GM12872 (cell line): ENCODE results near the gene ABTB2.

Experiments
- TF ChIP-seq, protein P1 (sequence below): IDR thresholded peaks from 3 replicates; pipeline ENCODE4 v1.5.1; 2011; ENCODE audit warnings: low read depth, mild to moderate bottlenecking, low read length, moderate library complexity; ENCODE audit not compliant: insufficient read depth

Gene ABTB2

GRCh38 chr11:34333787-34334186 is 24.0 kb downstream of the ABTB2 start:
- TF ChIP-seq, protein P1, sequence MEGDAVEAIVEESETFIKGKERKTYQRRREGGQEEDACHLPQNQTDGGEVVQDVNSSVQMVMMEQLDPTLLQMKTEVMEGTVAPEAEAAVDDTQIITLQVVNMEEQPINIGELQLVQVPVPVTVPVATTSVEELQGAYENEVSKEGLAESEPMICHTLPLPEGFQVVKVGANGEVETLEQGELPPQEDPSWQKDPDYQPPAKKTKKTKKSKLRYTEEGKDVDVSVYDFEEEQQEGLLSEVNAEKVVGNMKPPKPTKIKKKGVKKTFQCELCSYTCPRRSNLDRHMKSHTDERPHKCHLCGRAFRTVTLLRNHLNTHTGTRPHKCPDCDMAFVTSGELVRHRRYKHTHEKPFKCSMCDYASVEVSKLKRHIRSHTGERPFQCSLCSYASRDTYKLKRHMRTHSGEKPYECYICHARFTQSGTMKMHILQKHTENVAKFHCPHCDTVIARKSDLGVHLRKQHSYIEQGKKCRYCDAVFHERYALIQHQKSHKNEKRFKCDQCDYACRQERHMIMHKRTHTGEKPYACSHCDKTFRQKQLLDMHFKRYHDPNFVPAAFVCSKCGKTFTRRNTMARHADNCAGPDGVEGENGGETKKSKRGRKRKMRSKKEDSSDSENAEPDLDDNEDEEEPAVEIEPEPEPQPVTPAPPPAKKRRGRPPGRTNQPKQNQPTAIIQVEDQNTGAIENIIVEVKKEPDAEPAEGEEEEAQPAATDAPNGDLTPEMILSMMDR, result no peak

DNA sequence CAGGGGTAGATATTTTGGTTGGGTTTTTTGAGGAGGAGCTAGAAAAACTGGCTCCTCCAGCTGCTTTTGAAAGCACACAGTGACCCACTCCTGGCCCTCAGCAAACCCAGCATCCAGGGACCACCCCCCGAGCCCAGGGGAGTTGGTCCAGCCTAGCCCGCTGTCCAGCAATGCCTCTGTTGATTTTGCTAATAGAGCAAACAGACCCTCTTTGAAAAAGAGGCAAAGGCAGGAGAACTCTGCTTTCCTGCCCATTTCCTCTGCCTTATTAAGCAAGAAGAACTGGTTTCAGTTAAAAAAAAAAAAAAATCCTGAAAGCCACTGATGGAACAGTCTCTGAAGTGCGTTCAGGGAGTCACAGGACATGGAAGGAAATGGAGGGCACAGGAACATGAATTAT is 25.3 kb downstream of the ABTB2 start:
- TF ChIP-seq, protein P1, result no peak

- TF ChIP-seq, protein P1, result no peak
Observed at GRCh38 chr11:34331736-34332135, 26.1 kb downstream of the ABTB2 start.

DNA sequence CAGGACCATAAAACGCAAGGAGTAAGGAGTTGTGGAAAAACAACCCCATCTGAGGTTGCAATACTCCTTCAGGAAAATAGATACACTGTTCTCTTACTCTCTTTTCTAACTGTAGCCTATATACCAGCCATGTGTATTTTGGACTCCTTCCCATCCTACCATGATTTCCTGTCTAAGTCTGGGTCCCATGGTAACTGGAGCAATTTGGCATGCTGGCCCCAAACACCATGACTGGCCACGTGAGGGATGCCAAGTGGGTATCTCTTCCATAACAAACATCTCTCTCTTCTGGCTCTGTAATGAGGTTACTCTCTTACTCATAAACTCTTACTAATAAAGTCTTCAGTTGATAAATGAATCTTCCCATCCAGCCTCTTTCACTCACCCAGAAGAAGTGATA is 26.5 kb downstream of the ABTB2 start:
- TF ChIP-seq, protein P1, result no peak

GRCh38 chr11:34330653-34331052 is 27.2 kb downstream of the ABTB2 start:
- TF ChIP-seq, protein P1, result no peak

- TF ChIP-seq, protein P1, result no peak
Observed at GRCh38 chr11:34329876-34330275, 27.9 kb downstream of the ABTB2 start.

DNA sequence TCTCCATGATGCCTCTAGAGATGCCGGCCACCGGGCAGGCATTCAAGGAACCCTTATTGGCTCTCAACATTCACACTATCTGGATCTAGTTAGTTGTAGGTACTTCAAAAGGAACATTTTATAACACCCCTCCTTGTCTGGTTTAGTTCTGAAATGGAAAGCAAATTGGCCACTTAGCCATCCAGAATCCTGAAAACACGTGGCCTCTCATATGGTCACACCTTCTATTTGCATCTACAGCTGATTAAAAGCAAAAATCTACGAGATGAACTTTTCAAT is 29.2 kb downstream of the ABTB2 start:
- TF ChIP-seq, protein P1, result no peak
